Measurements from ENCODE around the gene TMPRSS6.

DNA sequence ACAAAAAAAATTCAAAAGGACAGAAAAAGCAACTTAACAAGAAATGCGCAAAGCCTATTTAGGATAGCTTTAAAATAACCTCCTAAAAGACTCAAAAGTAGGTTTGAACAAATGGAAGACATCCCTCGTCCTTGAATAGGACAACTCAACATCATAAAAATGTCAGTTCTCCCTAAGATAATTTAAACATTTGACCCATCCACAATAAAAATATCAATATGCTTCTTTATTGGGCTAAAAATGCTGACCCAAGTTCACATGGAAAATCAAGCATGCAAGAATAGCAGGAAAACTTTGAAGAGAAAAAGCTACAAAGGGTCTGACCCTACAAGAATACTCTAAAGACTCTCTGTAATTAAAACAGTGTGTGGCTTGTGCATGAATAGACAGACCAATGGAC, 70.0 kb downstream of the TMPRSS6 start:
- no peak for TF ChIP-seq POLR2A (IDR thresholded peaks at IDR 0.05)
- TF ChIP-seq, protein P1, sequence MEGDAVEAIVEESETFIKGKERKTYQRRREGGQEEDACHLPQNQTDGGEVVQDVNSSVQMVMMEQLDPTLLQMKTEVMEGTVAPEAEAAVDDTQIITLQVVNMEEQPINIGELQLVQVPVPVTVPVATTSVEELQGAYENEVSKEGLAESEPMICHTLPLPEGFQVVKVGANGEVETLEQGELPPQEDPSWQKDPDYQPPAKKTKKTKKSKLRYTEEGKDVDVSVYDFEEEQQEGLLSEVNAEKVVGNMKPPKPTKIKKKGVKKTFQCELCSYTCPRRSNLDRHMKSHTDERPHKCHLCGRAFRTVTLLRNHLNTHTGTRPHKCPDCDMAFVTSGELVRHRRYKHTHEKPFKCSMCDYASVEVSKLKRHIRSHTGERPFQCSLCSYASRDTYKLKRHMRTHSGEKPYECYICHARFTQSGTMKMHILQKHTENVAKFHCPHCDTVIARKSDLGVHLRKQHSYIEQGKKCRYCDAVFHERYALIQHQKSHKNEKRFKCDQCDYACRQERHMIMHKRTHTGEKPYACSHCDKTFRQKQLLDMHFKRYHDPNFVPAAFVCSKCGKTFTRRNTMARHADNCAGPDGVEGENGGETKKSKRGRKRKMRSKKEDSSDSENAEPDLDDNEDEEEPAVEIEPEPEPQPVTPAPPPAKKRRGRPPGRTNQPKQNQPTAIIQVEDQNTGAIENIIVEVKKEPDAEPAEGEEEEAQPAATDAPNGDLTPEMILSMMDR (IDR thresholded peaks at IDR 0.05) = no peak
